ENCODE measurements around the gene PLA1A. TPM values are rescaled to one million over a fixed set of nuclear protein-coding genes. Genes with fewer than 3 reads are reported as not detected.

Gene PLA1A
- total and polyA plus RNA-seq, 2 donors (not counting 1 experiment from before 2014, with no cell fraction given), result 0.27 to 0.28 TPM

GRCh38 chr3:119550192-119550910, 47.3 kb upstream of the PLA1A start:
- Histone ChIP-seq H3K79me2 (ENCODE audit: control insufficient read depth, insufficient read depth, low read length) (peaks cover 20% of the 10 kb centered on the region), H2AFZ (ENCODE audit: insufficient read depth, low read depth, low read length, poor library complexity, severe bottlenecking) (no peak overlapping the region), H3K9ac (ENCODE audit: low read length) (no peak overlapping the region), H3K9me3 (ENCODE audit: control extremely low read depth in 1 of 3, control insufficient read depth in 2 of 3, insufficient read depth in 1 of 3, low read length in 2 of 3) (no peaks in the 10 kb centered on the region), H3K4me2 (replicated peaks; ENCODE audit: low read depth, low read length, poor library complexity, severe bottlenecking) (peak overlapping the region; percentile 5), H3K4me1 (ENCODE audit: control insufficient read depth in 2 of 2, insufficient read depth in 2 of 2, low read length in 2 of 2) (peaks cover 12 to 40% of the 10 kb centered on the region in 2 donors), H3K36me3 (replicated peaks in 1 of 2; ENCODE audit: control extremely low read depth in 1 of 2, control insufficient read depth in 1 of 2, extremely low read depth in 1 of 2, insufficient read depth in 2 of 2, low read length in 1 of 2) (no peaks in the 10 kb centered on the region), H3K4me3 (ENCODE audit: control extremely low read depth in 1 of 5, extremely low read depth in 1 of 5, insufficient read depth in 1 of 5, low read depth in 2 of 5, low read length in 4 of 5) (no peak overlapping the region), H3K27me3 (replicated peaks in 1 of 4; ENCODE audit: control extremely low read depth in 1 of 4, control insufficient read depth in 3 of 4, insufficient read depth in 4 of 4, low read length in 3 of 4) (no peaks in the 10 kb centered on the region), H4K20me1 (ENCODE audit: control insufficient read depth, insufficient read depth, low read length, poor library complexity, severe bottlenecking) (no peaks in the 10 kb centered on the region), H3K27ac (ENCODE audit: low read length in 2 of 2) (no peak overlapping the region)
- Mint-ChIP-seq H3K27ac (peak overlapping the region; percentile 82), H3K4me3 (peak overlapping the region; percentile 66), H3K4me1 (peaks cover 76% of the 10 kb centered on the region), H3K27me3 (no peaks in the 10 kb centered on the region), H3K9me3 (ENCODE audit: insufficient read depth) (no peaks in the 10 kb centered on the region)
- ATAC-seq (ENCODE audit: low read depth), result no peak
- POLR2A ChIA-PET, result interaction anchor here (0.6 to 0.8 kb wide), 2 partner anchors 126 to 194 kb away, joined by 4 read pairs; no protein-coding TSS in a partner anchor
- TF ChIP-seq CTCF (IDR thresholded peaks at IDR 0.05) (no peak), EZH2 (IDR thresholded peaks at IDR 0.05; ENCODE audit: borderline replicate concordance, insufficient read depth, low read depth, low read length, poor library complexity, severe bottlenecking) (no peak)
- no peak for DNase-seq
- CTCF ChIA-PET, result interaction anchor here (1.1 to 2.9 kb wide), 5 partner anchors 8 to 309 kb away, joined by 3 to 10 read pairs (median 7); partner anchors contain the start of gene CD80
- 84% methylated on average over 7 of the region's 9 CpGs for whole genome bisulfite sequencing (ENCODE audit: insufficient coverage)
- intact Hi-C loops (cut with micrococcal nuclease), result loop anchor here (10.0 kb wide), 1 partner anchor 544 kb away; the partner anchor contains the start of gene GSK3B

GRCh38 chr3:119551598-119551997, 46.1 kb upstream of the PLA1A start:
- peak overlapping the region; percentile 82 for H3K27ac Mint-ChIP-seq
- Histone ChIP-seq H3K4me2 (replicated peaks; ENCODE audit: low read depth, low read length, poor library complexity, severe bottlenecking) (peak overlapping the region; percentile 36), H3K36me3 (replicated peaks in 1 of 2; ENCODE audit: control extremely low read depth in 1 of 2, control insufficient read depth in 1 of 2, extremely low read depth in 1 of 2, insufficient read depth in 2 of 2, low read length in 1 of 2) (no peaks in the 10 kb centered on the region), H3K4me3 (ENCODE audit: control extremely low read depth in 1 of 5, extremely low read depth in 1 of 5, insufficient read depth in 1 of 5, low read depth in 2 of 5, low read length in 4 of 5) (no peak overlapping the region), H3K9ac (ENCODE audit: low read length) (no peak overlapping the region), H2AFZ (ENCODE audit: insufficient read depth, low read depth, low read length, poor library complexity, severe bottlenecking) (no peak overlapping the region), H3K9me3 (ENCODE audit: control extremely low read depth in 1 of 3, control insufficient read depth in 2 of 3, insufficient read depth in 1 of 3, low read length in 2 of 3) (no peaks in the 10 kb centered on the region), H3K27me3 (replicated peaks in 1 of 4; ENCODE audit: control extremely low read depth in 1 of 4, control insufficient read depth in 3 of 4, insufficient read depth in 4 of 4, low read length in 3 of 4) (no peaks in the 10 kb centered on the region), H3K4me1 (ENCODE audit: control insufficient read depth in 2 of 2, insufficient read depth in 2 of 2, low read length in 2 of 2) (peaks cover 24 to 53% of the 10 kb centered on the region in 2 donors), H4K20me1 (ENCODE audit: control insufficient read depth, insufficient read depth, low read length, poor library complexity, severe bottlenecking) (no peaks in the 10 kb centered on the region), H3K79me2 (ENCODE audit: control insufficient read depth, insufficient read depth, low read length) (peaks cover 27% of the 10 kb centered on the region), H3K27ac (ENCODE audit: low read length in 2 of 2) (peak overlapping the region in 1 of 2 donors; percentile 7)
- intact Hi-C loops (cut with micrococcal nuclease), result loop anchor here (1.0 to 10.0 kb wide), 2 partner anchors 8 to 543 kb away; partner anchors contain the start of genes CD80 and GSK3B
- 81% methylated on average over 3 of the region's 5 CpGs for WGBS (ENCODE audit: insufficient coverage)
- peak overlapping the region; percentile 59 for H3K4me3 Mint-ChIP-seq
- ChIA-PET POLR2A (no interaction called here), CTCF (interaction anchor here (1.1 to 2.9 kb wide), 3 partner anchors 8 to 121 kb away, joined by 3 to 10 read pairs (median 4); partner anchors contain the start of gene CD80)
- no peaks in the 10 kb centered on the region for H3K27me3 Mint-ChIP-seq
- peak; percentile 43 for DNase-seq
- TF ChIP-seq CTCF (IDR thresholded peaks at IDR 0.05) (no peak), EZH2 (IDR thresholded peaks at IDR 0.05; ENCODE audit: borderline replicate concordance, insufficient read depth, low read depth, low read length, poor library complexity, severe bottlenecking) (no peak)
- H3K9me3 Mint-ChIP-seq (ENCODE audit: insufficient read depth), result no peaks in the 10 kb centered on the region
- peak; percentile 36 for ATAC-seq (ENCODE audit: low read depth)
- H3K4me1 Mint-ChIP-seq, result peaks cover 82% of the 10 kb centered on the region
